ENCODE measurements around the gene SGMS1.

SGMS1 gene

GRCh38 chr10:50470345-50470744 is 153.4 kb downstream of the SGMS1 start:
- Histone ChIP-seq H3K27me3 (ENCODE audit: insufficient read depth, insufficient read length) (no peaks in the 10 kb centered on the region), H3K9ac (ENCODE audit: insufficient read length, low read depth) (no peak overlapping the region), H3K4me1 (ENCODE audit: insufficient read depth, insufficient read length) (no peaks in the 10 kb centered on the region), H3K36me3 (ENCODE audit: insufficient read depth, insufficient read length, low read length) (no peaks in the 10 kb centered on the region), H3K9me3 (ENCODE audit: insufficient read depth, low read length) (no peaks in the 10 kb centered on the region), H3K4me3 (ENCODE audit: insufficient read length, low read depth) (no peak overlapping the region)
- DNase-seq (ENCODE audit: low read depth, low spot score) = no peak
- TF ChIP-seq ZNF274 (IDR thresholded peaks at IDR 0.05; ENCODE audit: low read depth, low read length) = no peak
- no peak for TF ChIP-seq YY1 (IDR thresholded peaks at IDR 0.05; ENCODE audit: insufficient read depth, insufficient read length)
- no peak for TF ChIP-seq SUZ12 (IDR thresholded peaks at IDR 0.05; ENCODE audit: extremely low read depth, insufficient read depth, insufficient read length)

GRCh38 chr10:50469778-50470193 is 154.0 kb downstream of the SGMS1 start:
- TF ChIP-seq YY1 (IDR thresholded peaks at IDR 0.05; ENCODE audit: insufficient read depth, insufficient read length) = no peak
- no peak for TF ChIP-seq ZNF274 (IDR thresholded peaks at IDR 0.05; ENCODE audit: low read depth, low read length)
- no peak for TF ChIP-seq SUZ12 (IDR thresholded peaks at IDR 0.05; ENCODE audit: extremely low read depth, insufficient read depth, insufficient read length)
- Histone ChIP-seq H3K4me1 (ENCODE audit: insufficient read depth, insufficient read length) (no peaks in the 10 kb centered on the region), H3K27me3 (ENCODE audit: insufficient read depth, insufficient read length) (no peaks in the 10 kb centered on the region), H3K9ac (ENCODE audit: insufficient read length, low read depth) (no peak overlapping the region), H3K36me3 (ENCODE audit: insufficient read depth, insufficient read length, low read length) (no peaks in the 10 kb centered on the region), H3K4me3 (ENCODE audit: insufficient read length, low read depth) (no peak overlapping the region), H3K9me3 (ENCODE audit: insufficient read depth, low read length) (no peaks in the 10 kb centered on the region)
- DNase-seq (ENCODE audit: low read depth, low spot score) = no peak

- TF ChIP-seq SUZ12 (IDR thresholded peaks at IDR 0.05; ENCODE audit: extremely low read depth, insufficient read depth, insufficient read length) (no peak), YY1 (IDR thresholded peaks at IDR 0.05; ENCODE audit: insufficient read depth, insufficient read length) (no peak), ZNF274 (IDR thresholded peaks at IDR 0.05; ENCODE audit: low read depth, low read length) (no peak)
- H3K36me3 ChIP-seq (ENCODE audit: insufficient read depth, insufficient read length, low read length) = no peaks in the 10 kb centered on the region
These were observed 154.5 kb downstream of the SGMS1 start for GRCh38 chr10:50469288-50469687.

DNA sequence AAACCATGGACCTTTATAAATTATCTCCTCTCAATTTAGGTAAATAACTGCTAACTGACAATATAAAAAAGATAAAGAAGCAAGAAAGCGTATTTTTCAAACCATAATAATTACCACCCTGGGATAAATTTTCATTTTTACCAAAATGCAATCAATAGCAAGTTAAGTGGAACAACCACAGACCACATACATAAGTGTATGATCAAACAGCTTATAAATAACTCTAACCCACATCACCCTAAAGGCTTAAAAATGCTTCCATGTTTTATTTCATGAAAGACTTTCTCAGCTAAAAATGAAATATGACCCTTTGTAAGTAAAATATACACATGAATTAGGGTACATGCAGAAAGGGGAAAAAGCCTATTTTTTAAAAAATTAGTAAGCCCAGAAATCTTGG is 156.5 kb downstream of the SGMS1 start:
- Histone ChIP-seq H3K4me1 (ENCODE audit: insufficient read depth, insufficient read length) (no peaks in the 10 kb centered on the region), H3K4me3 (ENCODE audit: insufficient read length, low read depth) (no peak overlapping the region), H3K9ac (ENCODE audit: insufficient read length, low read depth) (no peak overlapping the region), H3K36me3 (ENCODE audit: insufficient read depth, insufficient read length, low read length) (no peaks in the 10 kb centered on the region), H3K27me3 (ENCODE audit: insufficient read depth, insufficient read length) (no peaks in the 10 kb centered on the region), H3K9me3 (ENCODE audit: insufficient read depth, low read length) (no peaks in the 10 kb centered on the region)
- no peak for TF ChIP-seq SUZ12 (IDR thresholded peaks at IDR 0.05; ENCODE audit: extremely low read depth, insufficient read depth, insufficient read length)
- no peak for TF ChIP-seq YY1 (IDR thresholded peaks at IDR 0.05; ENCODE audit: insufficient read depth, insufficient read length)
- TF ChIP-seq ZNF274 (IDR thresholded peaks at IDR 0.05; ENCODE audit: low read depth, low read length) = no peak
- DNase-seq (ENCODE audit: low read depth, low spot score) = no peak

More at GRCh38 chr10:50469288-50469687, 154.5 kb downstream of the SGMS1 start:
- H3K4me1 ChIP-seq (ENCODE audit: insufficient read depth, insufficient read length) = no peaks in the 10 kb centered on the region
- no peak for DNase-seq (ENCODE audit: low read depth, low spot score)
- no peaks in the 10 kb centered on the region for H3K9me3 ChIP-seq (ENCODE audit: insufficient read depth, low read length)
- H3K4me3 ChIP-seq (ENCODE audit: insufficient read length, low read depth) = no peak overlapping the region
- H3K27me3 ChIP-seq (ENCODE audit: insufficient read depth, insufficient read length) = no peaks in the 10 kb centered on the region
- H3K9ac ChIP-seq (ENCODE audit: insufficient read length, low read depth) = no peak overlapping the region

DNA sequence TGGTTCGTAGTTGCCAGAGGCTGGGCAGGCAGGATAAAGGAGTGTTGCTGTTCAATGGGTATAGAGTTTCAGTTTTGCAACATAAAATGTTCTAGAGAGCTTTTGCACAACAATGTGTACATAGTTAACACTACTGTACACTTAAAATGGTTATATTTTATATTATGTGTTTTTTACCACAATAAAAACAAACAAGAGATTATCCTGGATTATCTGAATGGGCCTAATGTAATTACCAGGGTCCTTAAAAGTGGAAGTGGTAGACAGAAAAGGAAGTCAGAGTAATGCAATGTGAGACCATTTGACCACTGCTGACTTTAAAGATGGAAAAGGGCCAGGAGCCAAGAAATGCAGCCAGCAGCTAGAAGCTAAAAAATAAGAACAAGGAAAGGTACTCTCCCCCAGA is 159.7 kb downstream of the SGMS1 start:
- TF ChIP-seq YY1 (IDR thresholded peaks at IDR 0.05; ENCODE audit: insufficient read depth, insufficient read length) (no peak), SUZ12 (IDR thresholded peaks at IDR 0.05; ENCODE audit: extremely low read depth, insufficient read depth, insufficient read length) (no peak), ZNF274 (IDR thresholded peaks at IDR 0.05; ENCODE audit: low read depth, low read length) (no peak)
- Histone ChIP-seq H3K4me3 (ENCODE audit: insufficient read length, low read depth) (no peak overlapping the region), H3K4me1 (ENCODE audit: insufficient read depth, insufficient read length) (no peaks in the 10 kb centered on the region), H3K36me3 (ENCODE audit: insufficient read depth, insufficient read length, low read length) (peaks cover 5% of the 10 kb centered on the region), H3K9ac (ENCODE audit: insufficient read length, low read depth) (no peak overlapping the region), H3K27me3 (ENCODE audit: insufficient read depth, insufficient read length) (no peaks in the 10 kb centered on the region), H3K9me3 (ENCODE audit: insufficient read depth, low read length) (no peaks in the 10 kb centered on the region)
- no peak for DNase-seq (ENCODE audit: low read depth, low spot score)

GRCh38 chr10:50461834-50462233 is 161.9 kb downstream of the SGMS1 start:
- no peaks in the 10 kb centered on the region for H3K4me1 ChIP-seq (ENCODE audit: insufficient read depth, insufficient read length)
- H3K36me3 ChIP-seq (ENCODE audit: insufficient read depth, insufficient read length, low read length) = peaks cover 5% of the 10 kb centered on the region
- H3K9ac ChIP-seq (ENCODE audit: insufficient read length, low read depth) = no peak overlapping the region
- H3K9me3 ChIP-seq (ENCODE audit: insufficient read depth, low read length) = no peaks in the 10 kb centered on the region
- no peaks in the 10 kb centered on the region for H3K27me3 ChIP-seq (ENCODE audit: insufficient read depth, insufficient read length)
- H3K4me3 ChIP-seq (ENCODE audit: insufficient read length, low read depth) = no peak overlapping the region
- DNase-seq (ENCODE audit: low read depth, low spot score) = no peak
- TF ChIP-seq YY1 (IDR thresholded peaks at IDR 0.05; ENCODE audit: insufficient read depth, insufficient read length) = no peak
- no peak for TF ChIP-seq ZNF274 (IDR thresholded peaks at IDR 0.05; ENCODE audit: low read depth, low read length)
- TF ChIP-seq SUZ12 (IDR thresholded peaks at IDR 0.05; ENCODE audit: extremely low read depth, insufficient read depth, insufficient read length) = no peak

DNA sequence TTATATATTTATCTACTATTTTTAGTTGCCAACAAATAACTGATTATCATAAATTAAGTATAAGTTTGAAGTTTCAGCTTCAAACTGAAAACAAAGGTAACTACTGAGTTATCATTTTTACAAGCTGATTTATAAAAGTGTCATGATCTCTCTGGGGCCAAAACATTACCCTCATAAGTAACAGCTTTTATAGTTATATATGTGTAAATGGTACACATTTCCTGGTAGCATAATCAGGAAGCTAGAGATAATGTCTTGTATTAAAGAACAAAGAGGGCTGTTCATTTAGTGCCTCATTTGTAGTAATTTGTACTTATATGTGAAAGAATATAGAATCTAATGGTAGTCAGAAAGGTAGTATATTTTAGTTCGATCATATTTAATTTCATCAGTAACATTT is 162.6 kb downstream of the SGMS1 start:
- no peaks in the 10 kb centered on the region for H3K27me3 ChIP-seq (ENCODE audit: insufficient read depth, insufficient read length)
- H3K36me3 ChIP-seq (ENCODE audit: insufficient read depth, insufficient read length, low read length) = peaks cover 5% of the 10 kb centered on the region
- H3K4me1 ChIP-seq (ENCODE audit: insufficient read depth, insufficient read length) = no peaks in the 10 kb centered on the region
- no peak overlapping the region for H3K4me3 ChIP-seq (ENCODE audit: insufficient read length, low read depth)
- DNase-seq (ENCODE audit: low read depth, low spot score) = no peak
- no peaks in the 10 kb centered on the region for H3K9me3 ChIP-seq (ENCODE audit: insufficient read depth, low read length)
- TF ChIP-seq SUZ12 (IDR thresholded peaks at IDR 0.05; ENCODE audit: extremely low read depth, insufficient read depth, insufficient read length) (no peak), ZNF274 (IDR thresholded peaks at IDR 0.05; ENCODE audit: low read depth, low read length) (no peak), YY1 (IDR thresholded peaks at IDR 0.05; ENCODE audit: insufficient read depth, insufficient read length) (no peak)
- H3K9ac ChIP-seq (ENCODE audit: insufficient read length, low read depth) = no peak overlapping the region

Measured in NT2/D1 (cell line).